ENCODE measurements around the gene ZNF497.

Gene ZNF497

DNA sequence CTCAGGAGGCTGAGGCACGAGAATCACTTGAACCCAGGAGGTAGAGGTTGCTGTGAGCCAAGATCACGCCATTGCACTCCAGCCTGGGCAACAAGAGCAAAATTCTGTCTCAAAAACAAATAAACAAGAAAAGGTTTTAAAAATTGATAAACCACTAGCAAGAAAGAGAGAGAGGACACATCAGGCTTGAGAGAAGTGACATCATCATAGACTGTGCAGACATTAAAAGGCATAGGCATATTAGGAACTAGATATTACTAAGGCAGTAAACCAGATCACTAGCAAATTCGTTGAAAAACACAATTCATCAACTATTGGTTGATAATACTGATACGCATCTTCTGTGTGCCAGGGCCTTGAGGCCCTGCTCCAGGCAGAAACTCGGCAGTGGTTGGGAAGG is 17.0 kb downstream of the ZNF497 start (continued):
- no peak for TF ChIP-seq TOX (CRISPR knock-in tag; IDR thresholded peaks at IDR 0.05; ENCODE audit: borderline replicate concordance)
- TF ChIP-seq ARNTL (CRISPR knock-in tag; IDR thresholded peaks at IDR 0.05; ENCODE audit: borderline replicate concordance, low read depth): no peak
- no peak for TF ChIP-seq ESRRG (CRISPR knock-in tag; IDR thresholded peaks at IDR 0.05)

DNA sequence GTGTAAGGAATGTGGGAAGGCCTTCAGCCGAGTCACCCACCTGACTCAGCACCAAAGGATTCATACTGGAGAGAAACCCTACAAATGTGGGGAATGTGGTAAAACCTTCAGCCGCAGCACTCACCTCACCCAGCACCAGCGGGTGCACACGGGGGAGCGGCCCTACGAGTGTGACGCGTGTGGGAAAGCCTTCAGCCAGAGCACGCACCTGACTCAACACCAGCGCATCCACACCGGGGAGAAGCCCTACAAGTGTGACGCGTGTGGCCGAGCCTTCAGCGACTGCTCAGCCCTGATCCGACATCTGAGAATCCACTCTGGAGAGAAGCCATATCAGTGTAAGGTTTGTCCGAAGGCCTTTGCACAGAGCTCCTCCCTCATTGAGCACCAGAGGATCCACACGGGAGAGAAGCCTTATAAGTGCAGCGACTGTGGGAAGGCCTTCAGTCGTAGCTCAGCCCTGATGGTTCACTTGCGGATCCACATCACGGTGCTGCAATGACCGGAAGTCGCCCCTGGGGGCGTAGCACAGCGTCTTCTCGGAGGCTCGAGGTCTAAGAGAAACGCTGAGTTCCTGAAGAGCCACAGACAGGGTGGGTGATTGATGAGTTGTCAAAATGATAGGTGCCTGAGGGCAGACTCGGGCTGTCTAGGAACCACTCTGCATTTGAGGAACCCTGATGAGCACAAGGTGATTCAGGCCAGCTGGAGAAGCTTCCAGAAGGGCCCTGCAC is 23.6 kb downstream of the ZNF497 start:
- TF ChIP-seq, protein P1, sequence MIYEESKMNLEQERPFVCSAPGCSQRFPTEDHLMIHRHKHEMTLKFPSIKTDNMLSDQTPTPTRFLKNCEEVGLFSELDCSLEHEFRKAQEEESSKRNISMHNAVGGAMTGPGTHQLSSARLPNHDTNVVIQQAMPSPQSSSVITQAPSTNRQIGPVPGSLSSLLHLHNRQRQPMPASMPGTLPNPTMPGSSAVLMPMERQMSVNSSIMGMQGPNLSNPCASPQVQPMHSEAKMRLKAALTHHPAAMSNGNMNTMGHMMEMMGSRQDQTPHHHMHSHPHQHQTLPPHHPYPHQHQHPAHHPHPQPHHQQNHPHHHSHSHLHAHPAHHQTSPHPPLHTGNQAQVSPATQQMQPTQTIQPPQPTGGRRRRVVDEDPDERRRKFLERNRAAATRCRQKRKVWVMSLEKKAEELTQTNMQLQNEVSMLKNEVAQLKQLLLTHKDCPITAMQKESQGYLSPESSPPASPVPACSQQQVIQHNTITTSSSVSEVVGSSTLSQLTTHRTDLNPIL (CRISPR knock-in tag; IDR thresholded peaks at IDR 0.05; ENCODE audit: low read depth): no peak
- TF ChIP-seq TCF4 (CRISPR knock-in tag; IDR thresholded peaks at IDR 0.05; ENCODE audit: borderline replicate concordance) (no peak), RARB (CRISPR knock-in tag; IDR thresholded peaks at IDR 0.05) (no peak), CSDC2 (CRISPR knock-in tag; IDR thresholded peaks at IDR 0.05) (no peak), BACH2 (CRISPR knock-in tag; IDR thresholded peaks at IDR 0.05; ENCODE audit: borderline replicate concordance) (no peak), TOX (CRISPR knock-in tag; IDR thresholded peaks at IDR 0.05; ENCODE audit: borderline replicate concordance) (no peak), ZNF70 (CRISPR knock-in tag; IDR thresholded peaks at IDR 0.05) (no peak), ARNTL (CRISPR knock-in tag; IDR thresholded peaks at IDR 0.05; ENCODE audit: borderline replicate concordance, low read depth) (no peak), ISL1 (CRISPR knock-in tag; IDR thresholded peaks at IDR 0.05) (no peak), ZNF8 (CRISPR knock-in tag; IDR thresholded peaks at IDR 0.05) (no peak)
- TF ChIP-seq, protein P2, sequence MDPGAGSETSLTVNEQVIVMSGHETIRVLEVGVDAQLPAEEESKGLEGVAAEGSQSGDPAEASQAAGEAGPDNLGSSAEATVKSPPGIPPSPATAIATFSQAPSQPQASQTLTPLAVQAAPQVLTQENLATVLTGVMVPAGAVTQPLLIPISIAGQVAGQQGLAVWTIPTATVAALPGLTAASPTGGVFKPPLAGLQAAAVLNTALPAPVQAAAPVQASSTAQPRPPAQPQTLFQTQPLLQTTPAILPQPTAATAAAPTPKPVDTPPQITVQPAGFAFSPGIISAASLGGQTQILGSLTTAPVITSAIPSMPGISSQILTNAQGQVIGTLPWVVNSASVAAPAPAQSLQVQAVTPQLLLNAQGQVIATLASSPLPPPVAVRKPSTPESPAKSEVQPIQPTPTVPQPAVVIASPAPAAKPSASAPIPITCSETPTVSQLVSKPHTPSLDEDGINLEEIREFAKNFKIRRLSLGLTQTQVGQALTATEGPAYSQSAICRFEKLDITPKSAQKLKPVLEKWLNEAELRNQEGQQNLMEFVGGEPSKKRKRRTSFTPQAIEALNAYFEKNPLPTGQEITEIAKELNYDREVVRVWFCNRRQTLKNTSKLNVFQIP (CRISPR knock-in tag; IDR thresholded peaks at IDR 0.05; ENCODE audit: borderline replicate concordance, low read depth): no peak
- no peak for ATAC-seq

DNA sequence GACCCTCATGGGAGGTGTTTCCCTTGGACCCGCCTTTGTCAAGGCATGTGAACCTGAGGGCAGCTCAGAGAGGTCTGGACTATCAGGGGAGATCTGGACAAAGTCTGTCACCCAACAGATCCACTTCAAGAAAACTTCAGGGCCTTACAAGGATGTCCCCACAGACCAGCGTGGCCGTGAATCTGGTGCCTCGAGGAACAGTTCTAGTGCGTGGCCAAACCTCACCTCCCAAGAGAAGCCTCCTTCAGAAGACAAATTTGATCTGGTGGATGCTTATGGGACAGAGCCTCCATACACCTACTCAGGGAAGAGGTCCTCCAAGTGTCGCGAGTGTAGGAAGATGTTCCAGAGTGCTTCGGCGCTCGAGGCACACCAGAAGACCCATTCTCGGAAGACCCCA is 24.2 kb downstream of the ZNF497 start:
- ATAC-seq: no peak
- no peak for TF ChIP-seq ZNF565 (CRISPR knock-in tag; conservative IDR thresholded peaks at IDR 0.05; ENCODE audit: low read depth)
- no peak for TF ChIP-seq BACH2 (CRISPR knock-in tag; IDR thresholded peaks at IDR 0.05; ENCODE audit: borderline replicate concordance)

DNA sequence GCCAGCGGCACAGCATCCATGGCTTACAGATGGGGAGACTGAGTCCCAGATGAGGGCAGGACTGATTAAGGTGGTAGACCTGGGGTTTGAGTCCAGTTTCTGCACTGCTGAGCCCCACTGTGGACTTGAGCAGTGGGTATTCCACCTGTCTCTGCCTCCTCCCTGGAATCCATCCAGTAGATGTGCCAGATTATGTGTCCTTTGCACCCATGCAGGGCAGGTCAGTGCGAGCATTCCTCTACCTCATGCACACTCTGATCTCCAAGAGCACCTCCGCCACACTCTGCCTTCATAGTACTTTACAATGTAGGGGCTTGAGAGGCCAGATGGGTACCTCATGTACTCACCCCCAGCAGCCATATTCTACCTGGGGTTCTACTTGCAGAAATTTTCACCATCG is 25.7 kb downstream of the ZNF497 start:
- no peak for ATAC-seq
- no peak for TF ChIP-seq ISL1 (CRISPR knock-in tag; IDR thresholded peaks at IDR 0.05)
- TF ChIP-seq PPARA (CRISPR knock-in tag; IDR thresholded peaks at IDR 0.05; ENCODE audit: borderline replicate concordance): no peak

DNA sequence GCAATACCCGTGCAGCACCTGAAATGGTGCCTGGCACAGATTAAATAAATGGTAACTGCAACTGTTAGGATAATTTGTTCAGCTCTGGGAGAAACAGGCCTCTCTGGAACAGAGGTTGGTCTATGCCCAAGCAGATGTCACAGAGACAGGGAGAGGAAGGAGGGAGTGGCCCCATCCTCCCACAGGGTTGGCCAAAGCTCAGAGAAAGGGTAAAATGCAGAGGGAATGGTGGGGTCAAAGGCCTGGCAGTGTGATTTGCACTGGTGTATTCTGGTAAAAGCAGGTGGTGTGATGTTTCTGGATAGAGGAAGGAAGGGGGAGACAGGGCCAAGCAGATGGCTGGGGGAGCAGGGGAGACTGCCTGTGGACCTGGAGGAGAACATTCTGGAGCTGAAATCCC is 26.3 kb downstream of the ZNF497 start:
- TF ChIP-seq PPARA (CRISPR knock-in tag; IDR thresholded peaks at IDR 0.05; ENCODE audit: borderline replicate concordance) (no peak), TCF4 (CRISPR knock-in tag; IDR thresholded peaks at IDR 0.05; ENCODE audit: borderline replicate concordance) (no peak), ZNF8 (CRISPR knock-in tag; IDR thresholded peaks at IDR 0.05) (no peak)
- TF ChIP-seq, protein P1 (CRISPR knock-in tag; IDR thresholded peaks at IDR 0.05; ENCODE audit: low read depth): no peak
- TF ChIP-seq, protein P3, sequence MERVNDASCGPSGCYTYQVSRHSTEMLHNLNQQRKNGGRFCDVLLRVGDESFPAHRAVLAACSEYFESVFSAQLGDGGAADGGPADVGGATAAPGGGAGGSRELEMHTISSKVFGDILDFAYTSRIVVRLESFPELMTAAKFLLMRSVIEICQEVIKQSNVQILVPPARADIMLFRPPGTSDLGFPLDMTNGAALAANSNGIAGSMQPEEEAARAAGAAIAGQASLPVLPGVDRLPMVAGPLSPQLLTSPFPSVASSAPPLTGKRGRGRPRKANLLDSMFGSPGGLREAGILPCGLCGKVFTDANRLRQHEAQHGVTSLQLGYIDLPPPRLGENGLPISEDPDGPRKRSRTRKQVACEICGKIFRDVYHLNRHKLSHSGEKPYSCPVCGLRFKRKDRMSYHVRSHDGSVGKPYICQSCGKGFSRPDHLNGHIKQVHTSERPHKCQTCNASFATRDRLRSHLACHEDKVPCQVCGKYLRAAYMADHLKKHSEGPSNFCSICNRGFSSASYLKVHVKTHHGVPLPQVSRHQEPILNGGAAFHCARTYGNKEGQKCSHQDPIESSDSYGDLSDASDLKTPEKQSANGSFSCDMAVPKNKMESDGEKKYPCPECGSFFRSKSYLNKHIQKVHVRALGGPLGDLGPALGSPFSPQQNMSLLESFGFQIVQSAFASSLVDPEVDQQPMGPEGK (CRISPR knock-in tag; IDR thresholded peaks at IDR 0.05; ENCODE audit: borderline replicate concordance): no peak
- ATAC-seq: no peak

DNA sequence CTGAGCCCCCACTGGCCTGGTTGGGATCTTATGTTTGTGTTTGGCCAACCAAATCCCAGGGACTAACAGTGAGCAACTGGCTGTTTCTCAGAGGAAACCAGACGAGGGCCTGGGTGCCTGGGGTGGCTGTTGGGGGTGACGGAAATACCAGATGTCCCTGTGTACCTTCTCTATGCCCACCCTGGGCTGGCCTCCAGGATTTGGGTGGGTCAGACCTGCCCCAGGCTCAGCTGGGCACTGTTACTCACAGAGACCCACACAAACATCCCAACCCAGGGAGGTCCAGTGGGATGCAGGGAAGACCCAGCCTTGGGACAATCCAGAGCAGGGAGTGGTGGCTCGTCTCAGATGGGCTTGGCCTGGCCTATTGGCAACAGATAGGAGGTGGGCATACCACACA is 26.9 kb downstream of the ZNF497 start:
- ATAC-seq: no peak
- TF ChIP-seq, protein P1 (CRISPR knock-in tag; IDR thresholded peaks at IDR 0.05; ENCODE audit: low read depth): no peak
- TF ChIP-seq ISL1 (CRISPR knock-in tag; IDR thresholded peaks at IDR 0.05) (no peak), ZC3H10 (CRISPR knock-in tag; IDR thresholded peaks at IDR 0.05) (no peak), TCF4 (CRISPR knock-in tag; IDR thresholded peaks at IDR 0.05; ENCODE audit: borderline replicate concordance) (no peak), OSR1 (CRISPR knock-in tag; IDR thresholded peaks at IDR 0.05) (no peak), ZNF565 (CRISPR knock-in tag; conservative IDR thresholded peaks at IDR 0.05; ENCODE audit: low read depth) (no peak), CSDC2 (CRISPR knock-in tag; IDR thresholded peaks at IDR 0.05) (no peak), GLIS3 (CRISPR knock-in tag; IDR thresholded peaks at IDR 0.05) (no peak), BACH2 (CRISPR knock-in tag; IDR thresholded peaks at IDR 0.05; ENCODE audit: borderline replicate concordance) (no peak), ZNF70 (CRISPR knock-in tag; IDR thresholded peaks at IDR 0.05) (no peak), ZFP3 (CRISPR knock-in tag; IDR thresholded peaks at IDR 0.05) (no peak), RARB (CRISPR knock-in tag; IDR thresholded peaks at IDR 0.05) (no peak)
- TF ChIP-seq, protein P3 (CRISPR knock-in tag; IDR thresholded peaks at IDR 0.05; ENCODE audit: borderline replicate concordance): no peak

Data from SK-N-SH treated with all-trans-retinoic acid at 6 μM for 48 hours (cell line).